K562 (cell line): ENCODE results near the gene SLC28A3.

Source experiments
- AFF4 ChIP-seq: sonication (generic); formaldehyde crosslinking; IDR thresholded peaks from 2 replicates; pipeline ENCODE4 v1.8.0; 2023; ENCODE audit warnings: mild to moderate bottlenecking, missing genetic modification reagents
- ATF6 ChIP-seq: sonication (generic); formaldehyde crosslinking; IDR thresholded peaks from 2 replicates; pipeline ENCODE4 v1.4.0; 2020; ENCODE audit warnings: mild to moderate bottlenecking, missing genetic modification reagents
- CBX2 ChIP-seq: fragments of 200-600 bp; sonication (generic); IDR thresholded peaks from one replicate; pipeline ENCODE4 v1.6.1; 2012; ENCODE audit warnings: mild to moderate bottlenecking, low read length, inconsistent platforms; ENCODE audit not compliant: insufficient read depth, poor library complexity, severe bottlenecking
- CBX8 ChIP-seq: fragments of 200-600 bp; sonication (generic); IDR thresholded peaks from 2 replicates; pipeline ENCODE4 v1.6.1; 2012; ENCODE audit warnings: borderline replicate concordance, mixed run types, low read depth, mild to moderate bottlenecking, moderate library complexity, mixed read lengths, low read length, control low read depth, inconsistent platforms; ENCODE audit not compliant: poor library complexity, severe bottlenecking; ENCODE audit errors: extremely low read depth
- CTCF ChIP-seq, 3 experiments: IDR thresholded peaks in 2 of 3; conservative IDR thresholded peaks in 1 of 3; 2 replicates each; pipeline ENCODE4 v1.5.1; 2011 to 2012; ENCODE audit warnings: low read length in 3 of 3, mild to moderate bottlenecking in 3 of 3, control low read depth in 2 of 3, improper control_type of control experiment in 1 of 3, inconsistent platforms in 1 of 3, low read depth in 1 of 3, mixed read lengths in 1 of 3, moderate library complexity in 1 of 3; ENCODE audit not compliant: insufficient read depth in 2 of 3
- GABPB1 ChIP-seq: sonication (generic); formaldehyde crosslinking; IDR thresholded peaks from 2 replicates; pipeline ENCODE4 v1.8.0; 2022; ENCODE audit warnings: mild to moderate bottlenecking, missing genetic modification reagents
- MNT ChIP-seq, 2 experiments: fragments of 450-650 bp; conservative IDR thresholded peaks; 2 replicates each; pipeline ENCODE4 v1.6.1; 2017; ENCODE audit warnings: mild to moderate bottlenecking in 2 of 2, moderate library complexity in 2 of 2
- NR3C1 ChIP-seq: sonication (generic); formaldehyde crosslinking; IDR thresholded peaks from 2 replicates; pipeline ENCODE4 v1.8.1; 2022; ENCODE audit warnings: missing genetic modification reagents
- POLR2AphosphoS5 ChIP-seq: IDR thresholded peaks from 2 replicates; pipeline ENCODE4 v1.6.1; 2011; ENCODE audit warnings: mild to moderate bottlenecking, low read depth, low read length, moderate library complexity; ENCODE audit not compliant: control insufficient read depth, insufficient read depth
- POU5F1 ChIP-seq: fragments of 150-350 bp; IDR thresholded peaks from 2 replicates; pipeline ENCODE4 v1.6.1; 2014; ENCODE audit warnings: borderline replicate concordance, low read length, low read depth, mild to moderate bottlenecking; ENCODE audit not compliant: partially characterized antibody
- RAD21 ChIP-seq, 2 experiments: fragments of 250-450 bp in 1 of 2; fragments of 450-650 bp in 1 of 2; sonication (Bioruptor Pico) in 1 of 2; formaldehyde crosslinking in 1 of 2; IDR thresholded peaks in 1 of 2; conservative IDR thresholded peaks in 1 of 2; 2 replicates each; pipeline versions ENCODE4 v1.4.0 to v1.8.0; 2020 to 2022; ENCODE audit warnings: mild to moderate bottlenecking in 2 of 2, moderate library complexity in 1 of 2
- SMARCA5 ChIP-seq: fragments of 450-650 bp; IDR thresholded peaks from 2 replicates; pipeline ENCODE4 v1.6.1; 2016
- TRIM28 ChIP-seq: fragments of 450-650 bp; IDR thresholded peaks from 2 replicates; pipeline ENCODE4 v1.6.1; 2017

GRCh38 chr9:84300271-84300670 lies 40.3 kb downstream of the SLC28A3 start:
- TF ChIP-seq RAD21 (CRISPR knock-in tag; conservative IDR thresholded peaks at IDR 0.05 in 1 of 2, IDR thresholded peaks at IDR 0.05 in 1 of 2) (no peak), AFF4 (CRISPR knock-in tag) (no peak), CTCF (IDR thresholded peaks at IDR 0.05 in 2 of 3, conservative IDR thresholded peaks at IDR 0.05 in 1 of 3; ENCODE audit: insufficient read depth in 2 of 3, low read depth in 1 of 3, low read length in 3 of 3) (no peak), POLR2AphosphoS5 (no peak), TRIM28 (no peak), SMARCA5 (no peak), NR3C1 (no peak), CBX8 (no peak), MNT (conservative IDR thresholded peaks at IDR 0.05) (no peak), ATF6 (CRISPR knock-in tag) (no peak), GABPB1 (CRISPR knock-in tag) (no peak), CBX2 (no peak), POU5F1 (no peak)
